DOHH2 (cell line): Measurements from ENCODE around the gene CEP57L1.

Experiments used
- H3F3A ChIP-seq: fragments of 200-600 bp; sonication (generic), shearing (Covaris generic); 2 replicates; pipeline ENCODE4 v1.6.0; 2016; ENCODE audit warnings: antibody characterized with exemption, mild to moderate bottlenecking; ENCODE audit not compliant: control insufficient read depth, insufficient read depth
- H3K27ac ChIP-seq: fragments of 200-600 bp; sonication (generic); 2 replicates; pipeline ENCODE4 v1.5.1; 2014; ENCODE audit warnings: low read depth, mild to moderate bottlenecking, low read length, moderate library complexity
- H3K27me3 ChIP-seq: fragments of 200-600 bp; sonication (generic); 2 replicates; pipeline ENCODE4 v1.6.1; 2014; ENCODE audit warnings: mild to moderate bottlenecking, low read length, mixed read lengths; ENCODE audit not compliant: control insufficient read depth
- H3K36me3 ChIP-seq: fragments of 200-600 bp; sonication (generic); 2 replicates; pipeline ENCODE4 v1.6.1; 2014; ENCODE audit warnings: mild to moderate bottlenecking, low read length, moderate library complexity, mixed read lengths; ENCODE audit not compliant: control insufficient read depth
- H3K4me1 ChIP-seq: fragments of 200-600 bp; sonication (generic); 2 replicates; pipeline ENCODE4 v1.6.1; 2014; ENCODE audit warnings: mild to moderate bottlenecking, low read length, mixed read lengths; ENCODE audit not compliant: control insufficient read depth
- H3K4me2 ChIP-seq: fragments of 200-600 bp; sonication (generic); 2 replicates; pipeline ENCODE4 v1.6.0; 2014; ENCODE audit warnings: mild to moderate bottlenecking, low read length, moderate library complexity
- H3K4me3 ChIP-seq: fragments of 200-600 bp; sonication (generic); 2 replicates; pipeline ENCODE4 v1.5.1; 2014; ENCODE audit warnings: mild to moderate bottlenecking, low read length, mixed read lengths
- H3K79me2 ChIP-seq: fragments of 200-600 bp; sonication (generic); 2 replicates; pipeline ENCODE4 v1.6.1; 2014; ENCODE audit warnings: mild to moderate bottlenecking, low read length, mixed read lengths; ENCODE audit not compliant: control insufficient read depth
- H3K9me2 ChIP-seq: fragments of 200-600 bp; sonication (generic); replicated peaks from 2 replicates; pipeline ENCODE4 v1.6.1; 2014; ENCODE audit warnings: mild to moderate bottlenecking, low read length, mixed read lengths; ENCODE audit not compliant: control insufficient read depth
- H3K9me3 ChIP-seq: fragments of 200-600 bp; sonication (generic); 2 replicates; pipeline ENCODE4 v1.6.1; 2014; ENCODE audit warnings: antibody characterized with exemption, low read length, mixed read lengths; ENCODE audit not compliant: control insufficient read depth, insufficient read depth
- H4K20me1 ChIP-seq: fragments of 200-600 bp; sonication (generic); 2 replicates; pipeline ENCODE4 v1.6.0; 2014; ENCODE audit warnings: low read depth, mild to moderate bottlenecking, antibody characterized with exemption, low read length, moderate library complexity; ENCODE audit not compliant: control insufficient read depth, insufficient read depth
- CTCF ChIP-seq: fragments of 200-600 bp; sonication (generic); IDR thresholded peaks from one replicate; pipeline ENCODE4 v1.5.1; 2014; ENCODE audit warnings: antibody characterized with exemption, mild to moderate bottlenecking, low read depth, low read length; ENCODE audit not compliant: poor library complexity, severe bottlenecking
- EZH2phosphoT487 ChIP-seq: fragments of 200-600 bp; sonication (generic); IDR thresholded peaks from 2 replicates; pipeline ENCODE4 v1.6.1; 2017; ENCODE audit warnings: borderline replicate concordance, mild to moderate bottlenecking, antibody characterized with exemption, low read length, moderate library complexity, mixed read lengths

Gene CEP57L1

GRCh38 chr6:109183109-109183650 lies 87.9 kb downstream of the CEP57L1 start:
- H3F3A ChIP-seq = no peaks in the 10 kb centered on the region
- H3K9me3 ChIP-seq = no peaks in the 10 kb centered on the region
- H3K27ac ChIP-seq = no peak overlapping the region
- H3K9me2 ChIP-seq = no peaks in the 10 kb centered on the region
- H3K36me3 ChIP-seq = no peaks in the 10 kb centered on the region
- H3K79me2 ChIP-seq = no peaks in the 10 kb centered on the region
- peaks cover 26% of the 10 kb centered on the region for H3K27me3 ChIP-seq
- H3K4me1 ChIP-seq = peaks cover 12% of the 10 kb centered on the region
- TF ChIP-seq CTCF (peak; percentile 27), EZH2phosphoT487 (no peak)
- H3K4me2 ChIP-seq = no peak overlapping the region
- no peak overlapping the region for H3K4me3 ChIP-seq
- H4K20me1 ChIP-seq = no peaks in the 10 kb centered on the region

- Histone ChIP-seq H3K27me3 (peaks cover 26% of the 10 kb centered on the region), H3K9me2 (no peaks in the 10 kb centered on the region), H3K36me3 (no peaks in the 10 kb centered on the region), H3F3A (no peaks in the 10 kb centered on the region), H3K4me1 (peaks cover 12% of the 10 kb centered on the region), H3K4me3 (no peak overlapping the region), H3K4me2 (no peak overlapping the region), H3K79me2 (no peaks in the 10 kb centered on the region), H3K27ac (no peak overlapping the region), H3K9me3 (no peaks in the 10 kb centered on the region), H4K20me1 (no peaks in the 10 kb centered on the region)
- no peak for TF ChIP-seq CTCF
- TF ChIP-seq EZH2phosphoT487 = no peak
Measured at GRCh38 chr6:109184638-109185037, 89.3 kb downstream of the CEP57L1 start.

- H3F3A ChIP-seq = no peaks in the 10 kb centered on the region
- H3K27ac ChIP-seq = no peak overlapping the region
- H3K36me3 ChIP-seq = no peaks in the 10 kb centered on the region
- peaks cover 26% of the 10 kb centered on the region for H3K27me3 ChIP-seq
- no peak overlapping the region for H3K4me2 ChIP-seq
- TF ChIP-seq EZH2phosphoT487 = no peak
- H3K79me2 ChIP-seq = no peaks in the 10 kb centered on the region
- no peak overlapping the region for H3K4me3 ChIP-seq
- peaks cover 2% of the 10 kb centered on the region; the same call in 1 of the 2 replicates for H3K9me3 ChIP-seq
- H3K4me1 ChIP-seq = peaks cover 12% of the 10 kb centered on the region
- no peaks in the 10 kb centered on the region for H3K9me2 ChIP-seq
- H4K20me1 ChIP-seq = no peaks in the 10 kb centered on the region
Measured at GRCh38 chr6:109186012-109186411, 90.7 kb downstream of the CEP57L1 start.

GRCh38 chr6:109187399-109188114 lies 92.2 kb downstream of the CEP57L1 start:
- Histone ChIP-seq H4K20me1 (no peaks in the 10 kb centered on the region), H3K4me2 (no peak overlapping the region), H3K4me3 (no peak overlapping the region), H3K9me2 (no peaks in the 10 kb centered on the region), H3K9me3 (peaks cover 6% of the 10 kb centered on the region; the same call in 1 of the 2 replicates), H3K36me3 (no peaks in the 10 kb centered on the region), H3K27me3 (peaks cover 26% of the 10 kb centered on the region), H3F3A (no peaks in the 10 kb centered on the region), H3K4me1 (peaks cover 12% of the 10 kb centered on the region), H3K79me2 (no peaks in the 10 kb centered on the region), H3K27ac (no peak overlapping the region)
- peak; percentile 88 for TF ChIP-seq CTCF
- TF ChIP-seq EZH2phosphoT487 = no peak
